Keratinocyte (primary cell): Measurements from ENCODE around the gene AQP6. TPM values are rescaled to one million over a fixed set of nuclear protein-coding genes. Genes with fewer than 3 reads are reported as not detected.

Experiments
- DNase-seq: peaks from one replicate; pipeline ENCODE4 v3.0.0-alpha.2; 2011; ENCODE audit warnings: low read depth, missing footprints, low spot score
- FAIRE-seq: peaks from 2 replicates; lab custom pipeline; 2011; peaks lifted over from hg19 to GRCh38; lab: Jason Lieb, UNC
- H2AFZ ChIP-seq: 2 replicates; pipeline ENCODE4 v1.6.0; 2012; ENCODE audit warnings: low read length, control low read depth, inconsistent platforms; ENCODE audit not compliant: control insufficient read depth
- H3K27ac ChIP-seq: 2 replicates; pipeline ENCODE4 v1.5.1; 2011; ENCODE audit warnings: low read length; ENCODE audit not compliant: control insufficient read depth, insufficient read depth
- H3K27me3 ChIP-seq: 3 replicates; pipeline ENCODE4 v1.6.0; 2011; ENCODE audit warnings: low read length; ENCODE audit not compliant: control insufficient read depth, insufficient read depth; ENCODE audit errors: extremely low read depth
- H3K36me3 ChIP-seq, 2 experiments: 2 replicates in 1 of 2; 3 replicates in 1 of 2; pipeline ENCODE4 v1.5.1; 2011; ENCODE audit warnings: low read length in 2 of 2, mild to moderate bottlenecking in 1 of 2; ENCODE audit not compliant: control insufficient read depth in 2 of 2, insufficient read depth in 2 of 2; ENCODE audit errors: extremely low read depth in 1 of 2
- H3K4me1 ChIP-seq: 3 replicates; pipeline ENCODE4 v1.5.1; 2011; ENCODE audit warnings: low read length; ENCODE audit not compliant: control insufficient read depth, insufficient read depth; ENCODE audit errors: extremely low read depth
- H3K4me2 ChIP-seq: 3 replicates; pipeline ENCODE4 v1.6.0; 2011; ENCODE audit warnings: low read depth, low read length; ENCODE audit not compliant: control insufficient read depth, insufficient read depth; ENCODE audit errors: extremely low read depth
- H3K4me3 ChIP-seq, 3 experiments: fragments of 200-600 bp in 1 of 3; sonication (generic) in 1 of 3; 2 replicates in 2 of 3; 3 replicates in 1 of 3; pipeline ENCODE4 v1.5.1; 2011 to 2016; ENCODE audit warnings: low read length in 3 of 3, mild to moderate bottlenecking in 3 of 3, control low read depth in 2 of 3, inconsistent platforms in 1 of 3, low read depth in 1 of 3, mixed read lengths in 1 of 3, mixed run types in 1 of 3, moderate library complexity in 1 of 3; ENCODE audit not compliant: control insufficient read depth in 2 of 3, insufficient read depth in 2 of 3; ENCODE audit errors: extremely low read depth in 1 of 3
- H3K79me2 ChIP-seq: 2 replicates; pipeline ENCODE4 v1.6.0; 2012; ENCODE audit warnings: low read length; ENCODE audit not compliant: control insufficient read depth, insufficient read depth
- H3K9ac ChIP-seq: 3 replicates; pipeline ENCODE4 v1.6.0; 2011; ENCODE audit warnings: low read length; ENCODE audit not compliant: control insufficient read depth, insufficient read depth; ENCODE audit errors: extremely low read depth
- H3K9me1 ChIP-seq: 3 replicates; pipeline ENCODE4 v1.6.0; 2011; ENCODE audit warnings: low read length; ENCODE audit not compliant: control insufficient read depth, insufficient read depth; ENCODE audit errors: extremely low read depth
- H3K9me3 ChIP-seq: 2 replicates; pipeline ENCODE4 v1.5.1; 2012; ENCODE audit warnings: low read depth, low read length; ENCODE audit not compliant: control insufficient read depth
- H4K20me1 ChIP-seq: 3 replicates; pipeline ENCODE4 v1.6.0; 2011; ENCODE audit warnings: low read length; ENCODE audit not compliant: control insufficient read depth, insufficient read depth; ENCODE audit errors: extremely low read depth
- CTCF ChIP-seq, 3 experiments: IDR thresholded peaks in 1 of 3; conservative IDR thresholded peaks in 1 of 3; optimal IDR thresholded peaks in 1 of 3; 2 replicates in 2 of 3; 3 replicates in 1 of 3; pipeline versions ENCODE3 to v1.5.1; 2011; ENCODE audit warnings: low read length in 3 of 3, mild to moderate bottlenecking in 3 of 3, moderate library complexity in 2 of 3, control low read depth in 1 of 3, inconsistent platforms in 1 of 3; ENCODE audit not compliant: insufficient read depth in 2 of 3; ENCODE audit errors: extremely low read depth in 1 of 3
- EZH2 ChIP-seq: IDR thresholded peaks from one replicate; pipeline ENCODE4 v1.6.1; 2012; ENCODE audit warnings: inconsistent platforms, mild to moderate bottlenecking, low read length, moderate library complexity
- dilution Hi-C: fragments of 300-500 bp; cut with MboI; formaldehyde crosslinking; loops from one replicate; pipeline ENCODE4 v1.7.0; 2020; ENCODE audit warnings: low sequenced_read_pairs; ENCODE audit not compliant: extremely low pct_ligation_motif_present
- polyA plus RNA-seq, 5 experiments: library from polyadenylated mRNA; depleted of rRNA in 3 of 5; stranded (reverse) in 3 of 5; stranded (forward) in 1 of 5; unstranded in 1 of 5; fragments of >200 nt; gene quantifications; 1 replicate in 1 of 5; 2 replicates in 3 of 5; 3 replicates in 1 of 5; pipeline versions ENCODE4 v1.2.1 to v1.2.3, GENCODE V29; 2011 to 2012; ENCODE audit warnings: missing spikeins in 2 of 5, low read depth in 1 of 5, low replicate concordance in 1 of 5

AQP6 gene
- polyA plus RNA-seq, 1 donor (not counting 4 experiments of a cell fraction or from before 2014, with no cell fraction given) = 0.45 TPM

GRCh38 chr12:49969651-49970429, 2.9 kb upstream of the AQP6 start:
- FAIRE-seq (no peak), DNase-seq (no peak)
- H2AFZ ChIP-seq = no peak overlapping the region
- no peak overlapping the region for H3K9ac ChIP-seq
- H3K4me3 ChIP-seq = no peak overlapping the region
- no peaks in the 10 kb centered on the region for H3K9me3 ChIP-seq
- H3K27ac ChIP-seq = no peak overlapping the region
- H3K79me2 ChIP-seq = no peaks in the 10 kb centered on the region
- no peak for TF ChIP-seq CTCF (optimal IDR thresholded peaks at IDR 0.05 in 1 of 3, IDR thresholded peaks at IDR 0.05 in 1 of 3, conservative IDR thresholded peaks at IDR 0.05 in 1 of 3; ENCODE audit: extremely low read depth in 1 of 3, insufficient read depth in 2 of 3, low read length in 3 of 3)
- TF ChIP-seq EZH2 = no peak
- H3K9me1 ChIP-seq = no peaks in the 10 kb centered on the region
- no peak overlapping the region for H3K4me2 ChIP-seq
- H3K4me1 ChIP-seq = peaks cover 22% of the 10 kb centered on the region
- H4K20me1 ChIP-seq = no peaks in the 10 kb centered on the region
- H3K27me3 ChIP-seq = peaks cover 14% of the 10 kb centered on the region
- no peaks in the 10 kb centered on the region for H3K36me3 ChIP-seq
- dilution Hi-C loops = no loop called here

- H3K27me3 ChIP-seq = peaks cover 8% of the 10 kb centered on the region
- dilution Hi-C loops = no loop called here
- H3K4me3 ChIP-seq = no peak overlapping the region
- no peaks in the 10 kb centered on the region for H3K36me3 ChIP-seq
- no peaks in the 10 kb centered on the region for H3K9me3 ChIP-seq
- FAIRE-seq (no peak), DNase-seq (no peak)
- no peak for TF ChIP-seq EZH2
- TF ChIP-seq CTCF (optimal IDR thresholded peaks at IDR 0.05 in 1 of 3, IDR thresholded peaks at IDR 0.05 in 1 of 3, conservative IDR thresholded peaks at IDR 0.05 in 1 of 3; ENCODE audit: extremely low read depth in 1 of 3, insufficient read depth in 2 of 3, low read length in 3 of 3) = no peak
- H3K4me1 ChIP-seq = peaks cover 22% of the 10 kb centered on the region
- H3K9me1 ChIP-seq = no peaks in the 10 kb centered on the region
- no peak overlapping the region for H3K9ac ChIP-seq
- H3K4me2 ChIP-seq = peak overlapping the region; percentile 42
- no peak overlapping the region for H3K27ac ChIP-seq
- no peaks in the 10 kb centered on the region for H3K79me2 ChIP-seq
- H4K20me1 ChIP-seq = no peaks in the 10 kb centered on the region
- peak overlapping the region; percentile 28 for H2AFZ ChIP-seq
Measured at GRCh38 chr12:49970658-49971057, 2.1 kb upstream of the AQP6 start.
